Myocyte (in vitro differentiated cells): ENCODE data around the gene VPS18. TPM values are rescaled to one million over a fixed set of nuclear protein-coding genes. Genes with fewer than 3 reads are reported as not detected.
"Not testable (repeated sequence)": the region's sequence is repeated elsewhere in the genome, so short reads cannot be mapped to it uniquely, and the experiment has no call there.

ENCODE experiments used
- DNase-seq: peaks from one replicate; pipeline ENCODE4 v3.0.0-alpha.2; 2012; ENCODE audit warnings: low read depth
- polyA plus RNA-seq: library from polyadenylated mRNA; unstranded; fragments of >200 nt; gene quantifications from one replicate; pipeline ENCODE4 v1.2.1, GENCODE V29; 2012; ENCODE audit warnings: missing spikeins
- total RNA-seq: library from RNA; depleted of rRNA; stranded (reverse); fragments of >200 nt; gene quantifications from 2 replicates; pipeline ENCODE4 v1.2.3, GENCODE V29; 2014

The VPS18 gene, protein sequence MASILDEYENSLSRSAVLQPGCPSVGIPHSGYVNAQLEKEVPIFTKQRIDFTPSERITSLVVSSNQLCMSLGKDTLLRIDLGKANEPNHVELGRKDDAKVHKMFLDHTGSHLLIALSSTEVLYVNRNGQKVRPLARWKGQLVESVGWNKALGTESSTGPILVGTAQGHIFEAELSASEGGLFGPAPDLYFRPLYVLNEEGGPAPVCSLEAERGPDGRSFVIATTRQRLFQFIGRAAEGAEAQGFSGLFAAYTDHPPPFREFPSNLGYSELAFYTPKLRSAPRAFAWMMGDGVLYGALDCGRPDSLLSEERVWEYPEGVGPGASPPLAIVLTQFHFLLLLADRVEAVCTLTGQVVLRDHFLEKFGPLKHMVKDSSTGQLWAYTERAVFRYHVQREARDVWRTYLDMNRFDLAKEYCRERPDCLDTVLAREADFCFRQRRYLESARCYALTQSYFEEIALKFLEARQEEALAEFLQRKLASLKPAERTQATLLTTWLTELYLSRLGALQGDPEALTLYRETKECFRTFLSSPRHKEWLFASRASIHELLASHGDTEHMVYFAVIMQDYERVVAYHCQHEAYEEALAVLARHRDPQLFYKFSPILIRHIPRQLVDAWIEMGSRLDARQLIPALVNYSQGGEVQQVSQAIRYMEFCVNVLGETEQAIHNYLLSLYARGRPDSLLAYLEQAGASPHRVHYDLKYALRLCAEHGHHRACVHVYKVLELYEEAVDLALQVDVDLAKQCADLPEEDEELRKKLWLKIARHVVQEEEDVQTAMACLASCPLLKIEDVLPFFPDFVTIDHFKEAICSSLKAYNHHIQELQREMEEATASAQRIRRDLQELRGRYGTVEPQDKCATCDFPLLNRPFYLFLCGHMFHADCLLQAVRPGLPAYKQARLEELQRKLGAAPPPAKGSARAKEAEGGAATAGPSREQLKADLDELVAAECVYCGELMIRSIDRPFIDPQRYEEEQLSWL
- total RNA-seq = 34.4 and 43.3 TPM in 2 replicates
- polyA plus RNA-seq = 29.8 TPM

DNA sequence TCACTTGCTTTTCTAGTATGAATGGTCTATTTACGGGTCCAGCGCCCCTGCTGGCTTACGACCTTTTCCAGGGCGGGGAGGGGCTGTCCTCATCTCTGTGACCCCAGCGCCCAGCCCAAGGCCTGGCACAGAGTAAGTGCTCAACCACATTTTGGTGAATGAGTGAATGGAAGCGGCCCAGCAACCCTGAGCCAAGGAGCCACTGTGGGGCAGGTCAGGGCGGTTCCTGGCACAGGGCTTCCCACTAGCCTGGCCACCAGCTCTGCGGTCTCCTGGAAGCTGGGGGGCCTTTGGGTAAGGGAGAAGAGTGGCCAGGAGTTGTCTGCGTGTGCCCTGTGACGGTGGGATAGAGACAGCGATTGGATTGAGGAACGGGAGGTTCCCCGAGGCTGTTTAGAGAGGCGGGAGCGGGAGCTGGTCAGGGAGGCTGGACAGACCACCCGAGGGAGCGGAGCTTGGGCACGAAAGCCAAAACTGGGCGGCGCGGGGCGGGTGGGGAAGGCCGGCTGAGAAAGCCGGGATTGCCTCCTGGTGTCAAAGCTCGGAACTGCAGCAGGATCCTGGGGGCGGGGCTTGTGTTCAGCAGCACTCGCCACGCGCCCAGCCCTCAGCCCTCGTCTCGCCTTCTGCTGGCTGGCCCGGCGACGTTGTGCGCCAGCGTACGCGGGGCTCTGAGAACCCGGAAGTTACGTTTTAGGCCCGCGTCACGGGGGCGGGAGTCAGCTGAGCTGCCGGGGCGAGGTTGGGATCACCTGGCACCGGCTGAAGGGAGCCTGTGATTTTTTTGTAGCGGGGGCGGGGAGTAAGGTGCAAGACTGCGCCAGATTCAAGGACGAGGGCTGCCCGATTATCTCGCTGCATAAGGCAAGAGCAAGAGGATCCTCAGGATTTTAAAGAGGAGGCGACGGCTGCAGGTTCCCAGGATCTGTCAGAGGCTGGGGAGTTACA, at the start of gene VPS18:
Gene VPS18, plus strand, starts transcription at position 718 of the 948 bp plus-strand sequence. CDS start 319 bp downstream, outside the sequence.
- peak; percentile 97 for DNase-seq

DNA sequence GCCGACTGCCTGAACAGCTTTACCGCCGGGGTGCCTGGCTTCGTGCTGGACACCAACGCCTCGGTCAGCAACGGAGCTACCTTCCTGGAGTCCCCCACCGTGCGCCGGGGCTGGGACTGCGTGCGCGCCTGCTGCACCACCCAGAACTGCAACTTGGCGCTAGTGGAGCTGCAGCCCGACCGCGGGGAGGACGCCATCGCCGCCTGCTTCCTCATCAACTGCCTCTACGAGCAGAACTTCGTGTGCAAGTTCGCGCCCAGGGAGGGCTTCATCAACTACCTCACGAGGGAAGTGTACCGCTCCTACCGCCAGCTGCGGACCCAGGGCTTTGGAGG, 49.6 kb upstream of the VPS18 start:
- no peak for DNase-seq

DNA sequence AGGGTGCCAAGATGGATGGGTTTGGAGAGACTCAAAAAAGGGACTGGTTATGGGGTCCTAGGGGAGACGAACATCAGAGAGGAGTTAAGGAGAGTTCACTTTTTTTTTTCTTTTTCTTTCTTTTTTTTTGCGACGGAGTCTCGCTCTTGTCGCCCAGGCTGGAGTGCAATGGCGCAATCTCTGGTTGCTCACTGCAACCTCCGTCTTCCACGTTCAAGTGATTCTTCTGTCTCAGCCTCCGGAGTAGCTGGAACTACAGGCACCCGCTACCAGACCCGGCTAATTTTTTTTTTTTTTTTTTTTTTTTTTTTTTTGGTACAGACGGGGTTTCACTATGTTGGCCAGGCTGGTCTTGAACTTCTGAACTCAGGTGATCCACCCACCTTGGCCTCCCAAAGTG, 49.2 kb upstream of the VPS18 start:
- no peak for DNase-seq

DNA sequence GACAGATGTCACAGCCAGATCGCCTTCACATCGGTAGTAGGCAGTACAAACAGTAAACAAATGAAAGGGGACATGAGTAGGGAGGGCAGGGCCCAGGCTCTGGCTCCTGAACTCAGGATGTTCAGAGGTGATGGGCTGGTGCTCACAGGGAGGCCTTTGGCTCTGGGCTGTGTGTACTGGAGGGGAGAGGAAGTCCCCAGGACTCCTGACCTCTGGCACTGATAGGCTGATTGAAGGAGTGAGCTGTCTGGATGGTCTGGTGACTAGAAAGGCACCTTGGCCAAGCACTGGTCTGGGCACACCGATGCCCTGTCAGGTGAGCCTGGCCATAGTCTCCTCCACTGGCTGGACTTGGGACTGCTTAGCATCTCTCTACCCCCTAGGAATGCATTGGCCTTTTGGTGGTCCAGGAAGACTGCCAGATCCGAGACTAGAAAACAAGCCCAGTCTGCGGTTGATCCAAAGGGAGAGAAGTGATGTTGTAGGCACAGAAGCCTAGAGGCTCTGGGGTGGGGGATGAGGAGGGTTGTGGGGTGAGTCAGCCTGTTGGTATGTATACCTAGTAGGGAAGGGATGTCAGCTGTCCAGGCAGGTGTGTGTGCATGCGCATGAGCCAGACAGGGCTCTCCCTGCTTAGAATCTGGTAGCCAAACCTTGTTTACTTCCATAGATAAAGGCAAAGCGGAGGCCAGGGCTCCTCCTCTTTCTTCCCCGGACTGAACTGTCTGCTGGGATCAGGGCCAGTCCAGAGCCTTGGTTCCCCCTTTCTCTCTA, 48.6 kb upstream of the VPS18 start:
- DNase-seq = no peak

DNA sequence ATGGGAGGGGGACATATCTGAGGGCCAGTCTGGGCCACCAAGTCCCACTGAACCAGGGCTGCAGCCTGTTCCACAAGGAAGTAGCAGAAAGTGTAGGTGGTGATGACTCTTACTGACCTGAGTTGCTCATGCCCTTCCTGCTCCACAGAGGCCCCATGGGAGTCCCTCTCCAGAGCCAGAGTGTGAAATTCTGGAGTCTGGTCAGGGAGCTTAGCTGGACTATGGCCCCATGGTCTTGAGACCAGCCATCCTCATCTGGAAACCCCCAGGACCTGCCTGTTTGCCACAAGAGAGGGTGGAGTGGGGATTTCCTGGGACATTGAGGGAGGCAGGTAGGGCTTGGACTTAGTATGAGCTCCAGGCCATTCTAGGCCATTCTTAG, 47.4 kb upstream of the VPS18 start:
- no peak for DNase-seq

DNA sequence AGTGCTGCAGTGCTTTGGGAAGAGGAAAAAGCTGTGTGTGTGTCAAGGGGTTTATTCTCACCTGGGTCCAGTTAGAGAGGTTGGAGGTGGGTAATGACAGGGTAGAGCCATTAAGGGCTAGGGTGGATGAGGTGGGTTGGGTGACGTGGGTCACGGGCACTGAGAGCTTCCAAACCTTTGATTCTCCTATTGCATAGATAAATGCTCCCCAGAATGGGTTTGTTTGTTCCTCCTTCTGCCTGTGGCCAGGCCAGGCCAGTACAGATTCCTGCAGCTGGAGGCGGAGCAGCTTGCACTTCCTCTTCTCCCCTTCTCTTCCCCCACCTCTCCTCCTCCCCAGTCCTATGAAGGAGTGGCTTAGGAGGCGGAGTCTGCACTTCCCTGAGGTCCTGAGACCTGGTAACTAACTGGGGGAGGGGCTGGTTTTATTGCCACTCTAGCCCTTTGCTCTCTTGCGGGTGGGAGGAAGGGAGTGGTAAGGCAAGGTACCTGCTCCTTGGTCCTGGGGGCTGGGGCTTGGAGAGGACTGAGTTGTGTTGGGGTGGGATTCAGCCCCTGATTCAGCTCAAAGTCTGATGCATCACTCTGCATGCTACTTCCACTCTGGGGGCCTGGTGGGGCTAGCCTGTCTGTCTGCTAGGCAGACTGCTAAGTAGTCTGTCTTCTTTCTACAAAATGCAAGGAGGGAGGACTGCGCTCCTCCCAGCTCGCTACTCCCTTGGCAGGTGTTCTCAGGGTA, 46.9 kb upstream of the VPS18 start:
- no peak for DNase-seq

DNA sequence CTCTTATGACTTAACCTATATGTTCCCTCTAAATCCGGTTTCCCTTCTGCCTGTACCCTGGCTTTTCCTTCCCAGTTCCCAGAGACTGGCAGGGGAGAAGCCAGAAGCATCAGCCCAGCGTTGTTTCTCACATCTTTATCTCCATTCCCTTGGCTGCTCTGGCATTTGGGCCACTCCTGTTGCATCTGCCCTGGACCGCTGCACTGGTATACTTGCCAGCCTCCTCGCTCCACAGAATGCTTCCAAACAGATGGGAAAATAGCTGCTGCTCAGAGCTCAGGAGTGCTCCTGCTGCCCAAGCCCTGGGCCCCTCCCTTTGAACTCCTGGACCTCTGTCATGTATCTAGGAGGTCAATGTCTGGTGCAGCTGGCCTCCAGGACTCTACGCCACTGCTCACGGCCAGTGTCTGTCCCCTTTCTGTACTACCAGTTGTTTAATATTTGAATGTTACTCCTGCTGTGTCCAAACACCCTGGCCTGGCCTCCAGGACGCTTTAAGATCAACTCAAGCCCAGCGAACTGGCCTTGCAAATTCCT, 43.6 kb upstream of the VPS18 start:
- no peak for DNase-seq

DNA sequence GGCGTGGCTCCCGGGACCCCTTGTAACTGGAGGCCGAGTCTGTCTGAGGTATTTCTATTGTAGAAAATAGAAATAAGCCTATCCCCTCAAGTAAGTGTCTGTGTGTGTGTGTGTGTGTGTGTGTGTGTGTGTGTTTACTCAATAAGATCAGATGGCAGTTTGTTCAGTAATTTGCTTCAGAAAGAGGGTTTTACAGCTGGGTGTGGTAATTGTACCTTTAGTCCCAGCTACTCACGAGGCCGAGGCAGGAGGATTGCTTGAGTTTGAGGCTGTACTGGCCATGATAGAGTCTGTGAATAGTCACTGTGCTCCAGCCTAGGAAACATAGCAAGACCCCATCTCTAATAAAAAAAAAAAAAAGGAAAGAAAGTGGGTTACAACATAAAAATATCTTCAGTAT, 41.7 kb upstream of the VPS18 start:
- DNase-seq = no peak

DNA sequence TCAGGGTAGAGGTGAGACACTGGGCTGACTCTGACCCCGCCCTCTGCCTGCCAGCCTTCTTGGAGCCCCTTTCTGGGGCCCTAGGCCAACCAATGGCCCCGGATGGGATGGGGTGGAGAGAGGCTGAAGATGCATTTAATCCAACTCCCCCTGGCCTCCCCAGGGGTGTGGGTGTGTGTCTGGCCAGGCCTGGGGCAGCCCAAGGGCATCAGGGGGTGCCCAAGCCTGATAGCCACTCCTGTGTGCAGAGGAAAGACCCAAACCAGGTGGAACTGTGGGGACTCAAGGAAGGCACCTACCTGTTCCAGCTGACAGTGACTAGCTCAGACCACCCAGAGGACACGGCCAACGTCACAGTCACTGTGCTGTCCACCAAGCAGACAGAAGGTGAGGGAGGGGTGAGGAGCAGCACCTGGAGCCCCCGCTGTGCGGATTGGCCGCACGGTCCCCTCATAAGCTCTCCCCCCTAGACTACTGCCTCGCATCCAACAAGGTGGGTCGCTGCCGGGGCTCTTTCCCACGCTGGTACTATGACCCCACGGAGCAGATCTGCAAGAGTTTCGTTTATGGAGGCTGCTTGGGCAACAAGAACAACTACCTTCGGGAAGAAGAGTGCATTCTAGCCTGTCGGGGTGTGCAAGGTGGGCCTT, 40.9 kb upstream of the VPS18 start:
- DNase-seq = no peak

DNA sequence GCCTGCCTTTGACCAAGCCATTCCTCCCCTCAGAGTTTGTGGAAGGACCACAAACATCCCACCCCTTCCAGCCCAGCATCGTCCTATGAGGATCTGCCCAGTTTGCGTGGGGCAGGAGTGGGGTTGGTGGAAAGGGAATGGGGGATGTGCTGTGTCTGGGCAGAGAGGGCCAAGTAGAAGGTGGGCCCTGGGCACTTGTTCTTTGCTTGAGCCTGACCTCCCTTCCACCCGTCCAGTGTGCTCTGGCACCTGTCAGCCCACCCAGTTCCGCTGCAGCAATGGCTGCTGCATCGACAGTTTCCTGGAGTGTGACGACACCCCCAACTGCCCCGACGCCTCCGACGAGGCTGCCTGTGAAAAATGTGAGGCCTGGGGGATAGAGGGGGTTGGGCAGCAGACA, 40.1 kb upstream of the VPS18 start:
- no peak for DNase-seq

DNA sequence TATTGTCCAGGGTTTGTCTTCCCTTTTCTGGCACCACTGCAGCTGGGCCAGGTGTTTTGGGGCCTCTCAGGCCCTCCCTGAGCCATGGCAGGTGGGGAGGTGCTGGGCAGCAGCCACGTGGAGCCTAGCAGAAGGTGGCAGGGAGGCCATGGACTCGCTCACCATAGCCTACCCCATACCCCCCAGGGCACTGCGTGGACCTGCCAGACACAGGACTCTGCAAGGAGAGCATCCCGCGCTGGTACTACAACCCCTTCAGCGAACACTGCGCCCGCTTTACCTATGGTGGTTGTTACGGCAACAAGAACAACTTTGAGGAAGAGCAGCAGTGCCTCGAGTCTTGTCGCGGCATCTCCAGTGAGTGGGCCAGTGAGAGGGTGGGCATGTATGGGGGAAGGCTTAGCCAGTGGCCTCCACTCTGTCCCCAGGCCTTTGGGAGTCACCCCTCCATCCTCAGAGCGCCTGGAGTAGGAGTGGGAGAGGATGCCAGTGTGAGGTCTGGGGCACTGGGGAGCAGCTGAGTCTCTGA, 38.5 kb upstream of the VPS18 start:
- no peak for DNase-seq

DNA sequence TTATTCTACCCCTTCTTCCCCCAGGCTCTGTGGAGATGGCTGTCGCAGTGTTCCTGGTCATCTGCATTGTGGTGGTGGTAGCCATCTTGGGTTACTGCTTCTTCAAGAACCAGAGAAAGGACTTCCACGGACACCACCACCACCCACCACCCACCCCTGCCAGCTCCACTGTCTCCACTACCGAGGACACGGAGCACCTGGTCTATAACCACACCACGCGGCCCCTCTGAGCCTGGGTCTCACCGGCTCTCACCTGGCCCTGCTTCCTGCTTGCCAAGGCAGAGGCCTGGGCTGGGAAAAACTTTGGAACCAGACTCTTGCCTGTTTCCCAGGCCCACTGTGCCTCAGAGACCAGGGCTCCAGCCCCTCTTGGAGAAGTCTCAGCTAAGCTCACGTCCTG, 37.5 kb upstream of the VPS18 start:
- no peak for DNase-seq

DNA sequence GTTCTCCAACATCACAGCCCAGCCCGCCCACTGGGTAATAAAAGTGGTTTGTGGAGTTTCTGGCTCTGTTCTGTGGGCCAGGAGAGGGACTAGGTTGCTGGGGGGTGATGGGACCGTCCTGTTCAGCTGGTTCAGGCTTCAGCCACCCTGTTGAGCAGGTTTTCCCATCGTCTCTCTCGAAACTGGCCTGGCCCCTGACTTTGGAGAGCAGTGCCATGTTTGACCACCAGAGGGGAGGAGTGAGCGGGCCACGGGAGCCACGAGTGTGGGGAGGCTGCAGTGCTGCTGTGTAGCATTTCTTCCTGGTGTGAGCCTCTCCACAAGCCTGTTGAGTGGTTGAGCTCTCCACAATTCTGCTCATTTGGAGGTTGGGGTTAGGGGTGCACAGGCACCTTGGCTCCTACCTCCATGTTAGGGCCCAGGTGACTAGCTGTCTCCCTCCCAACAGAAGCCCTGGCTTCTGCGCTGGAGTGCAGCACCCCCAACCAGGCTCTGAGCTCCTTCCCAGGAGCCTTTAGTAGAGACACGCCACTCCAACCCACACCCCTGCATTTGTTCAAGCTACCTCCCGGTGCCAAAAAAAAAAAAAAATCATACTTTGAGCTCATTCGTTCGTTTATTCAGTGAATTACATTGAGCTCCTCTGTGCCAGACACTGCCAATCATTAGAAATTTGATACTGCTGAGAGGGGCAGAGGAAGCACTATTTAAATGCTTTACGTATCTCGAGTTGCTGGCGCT, 36.5 kb upstream of the VPS18 start:
- peak; percentile 78 for DNase-seq

DNA sequence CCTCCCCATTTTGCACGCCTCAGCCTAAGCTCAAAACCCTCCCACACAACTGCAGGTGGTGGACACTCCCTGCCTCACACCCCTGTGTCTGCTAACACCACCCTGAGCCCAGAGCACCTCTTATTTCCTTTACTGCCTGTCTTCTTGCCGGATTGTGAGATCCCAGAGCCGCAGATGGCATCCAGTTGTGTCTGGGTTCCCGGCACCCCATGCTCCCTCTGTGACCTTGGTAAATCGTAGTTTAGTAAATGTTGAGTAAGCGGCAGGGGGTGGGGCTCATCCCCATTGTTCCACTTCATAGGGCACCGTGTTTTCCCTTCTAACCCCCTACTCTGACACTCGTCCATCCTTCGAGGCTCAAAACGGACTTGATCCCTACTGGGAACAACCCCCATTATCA, 35.5 kb upstream of the VPS18 start:
- DNase-seq = no peak

DNA sequence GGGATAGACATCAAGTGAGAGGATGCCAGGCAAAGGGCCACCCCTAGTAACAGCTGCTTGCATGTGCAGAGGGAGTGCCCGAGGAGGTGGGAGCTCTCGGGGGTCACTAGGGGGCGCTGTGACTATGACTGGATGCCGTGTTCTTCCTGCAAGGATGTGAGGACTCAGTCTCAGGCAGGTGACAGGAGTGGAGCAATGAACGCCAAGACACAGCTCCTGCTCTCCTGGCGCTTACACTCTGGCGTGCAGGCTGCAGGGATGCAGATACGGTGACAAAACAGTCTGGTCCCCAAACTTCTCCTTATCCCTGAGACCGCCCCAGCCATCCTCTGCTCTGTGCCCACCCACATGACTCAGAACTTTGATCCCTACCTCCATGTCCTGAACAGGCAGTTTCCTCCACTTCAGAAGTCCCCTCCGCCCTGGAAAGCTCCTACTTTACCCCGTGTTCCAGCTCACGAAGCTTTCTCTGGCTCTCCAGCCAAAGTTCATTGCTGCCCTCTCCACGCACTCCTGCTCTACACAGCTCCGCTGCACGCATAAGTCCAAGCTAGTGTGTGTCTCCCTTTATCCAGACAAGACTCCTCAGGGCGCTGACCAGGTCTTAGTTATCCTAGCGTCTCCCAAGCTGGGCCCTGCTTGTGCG, 34.9 kb upstream of the VPS18 start:
- DNase-seq = peak; percentile 78

DNA sequence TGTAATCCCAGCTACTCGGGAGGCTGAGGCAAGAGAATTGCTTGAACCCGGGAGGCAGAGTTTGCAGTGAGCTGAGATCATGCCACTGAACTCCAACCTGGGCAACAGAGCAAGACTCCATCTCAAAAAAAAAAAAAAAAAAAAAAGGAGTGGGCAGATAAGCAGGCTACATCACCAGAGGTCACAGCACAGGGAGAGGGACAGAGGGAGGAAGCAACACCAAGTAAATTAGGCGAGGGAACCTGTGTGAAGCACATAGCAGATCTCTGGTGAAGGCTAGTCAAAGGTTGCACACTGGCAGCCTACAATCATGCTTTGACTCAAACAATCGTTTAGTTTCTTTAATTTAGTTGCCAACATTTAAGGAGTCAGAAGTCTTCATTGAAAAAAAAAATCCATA, 33.1 kb upstream of the VPS18 start:
- not testable (repeated sequence) for DNase-seq

DNA sequence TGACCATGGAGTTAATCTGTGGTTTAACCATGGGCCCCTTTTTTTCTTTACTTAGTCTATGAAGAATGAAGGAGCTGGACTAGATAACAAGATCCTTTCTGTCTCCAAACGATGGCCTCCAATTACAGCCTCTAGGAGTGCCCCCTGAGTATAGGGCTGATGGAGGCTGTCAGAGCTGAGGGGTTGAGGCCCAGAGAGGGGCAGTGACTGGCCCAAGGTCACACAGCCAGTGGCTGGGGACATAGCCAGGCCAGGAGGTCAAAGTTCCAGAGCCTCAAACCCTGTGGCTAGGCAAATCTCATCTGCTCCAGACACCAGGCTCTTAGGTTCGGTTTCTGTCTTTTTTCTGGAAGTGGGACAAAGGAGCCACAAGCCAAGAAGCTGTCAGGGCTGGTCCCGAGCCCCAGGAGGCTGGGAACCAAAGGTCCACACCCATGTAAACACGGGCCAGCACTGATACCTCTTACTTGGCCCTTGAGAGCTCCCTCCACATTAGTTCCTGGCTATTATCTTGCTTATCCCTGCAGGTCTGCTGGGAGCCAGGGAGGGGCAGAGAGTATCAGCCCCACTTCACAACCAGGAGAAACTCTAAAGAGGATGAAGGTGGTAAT, 30.5 kb upstream of the VPS18 start:
- no peak for DNase-seq
